ENCODE data around the gene BLTP2. TPM values are rescaled to one million over a fixed set of nuclear protein-coding genes. Genes with fewer than 3 reads are reported as not detected.

The BLTP2 gene
- total RNA-seq, 2 experiments from 2014 or later = 137 to 140 TPM

GRCh38 chr17:28626818-28627217, 18.1 kb downstream of the BLTP2 start:
- Mint-ChIP-seq H3K4me1 (ENCODE audit: low read depth) (peaks cover 3% of the 10 kb centered on the region), H3K27ac (no peak overlapping the region), H3K27me3 (no peaks in the 10 kb centered on the region), H3K36me3 (ENCODE audit: low read depth) (peaks cover 53% of the 10 kb centered on the region), H3K9me3 (no peaks in the 10 kb centered on the region), H3K4me3 (no peak overlapping the region)
- intact Hi-C loops (cut with micrococcal nuclease) = no loop called here
- DNase-seq (no peak), ATAC-seq (no peak)
- ChIA-PET POLR2A (interaction anchor here (1.9 kb wide), 1 partner anchor 18 kb away, joined by 5 read pairs; the partner anchor contains the start of gene BLTP2), CTCF (no interaction called here)
- TF ChIP-seq CTCF (IDR thresholded peaks at IDR 0.05) = no peak

GRCh38 chr17:28624148-28624547, 20.8 kb downstream of the BLTP2 start:
- Mint-ChIP-seq H3K27me3 (no peaks in the 10 kb centered on the region), H3K36me3 (ENCODE audit: low read depth) (peaks cover 61% of the 10 kb centered on the region), H3K9me3 (no peaks in the 10 kb centered on the region), H3K4me1 (ENCODE audit: low read depth) (peaks cover 3% of the 10 kb centered on the region), H3K27ac (no peak overlapping the region), H3K4me3 (no peak overlapping the region)
- ChIA-PET POLR2A (interaction anchor here (1.1 to 1.9 kb wide), 6 partner anchors 12 to 40 kb away, joined by 3 to 8 read pairs (median 4); partner anchors contain the start of genes BLTP2 and SPAG5), CTCF (interaction anchor here (0.7 to 2.8 kb wide), 4 partner anchors 11 to 23 kb away, joined by 3 to 11 read pairs (median 4); no protein-coding TSS in a partner anchor)
- intact Hi-C loops (cut with micrococcal nuclease) = no loop called here
- DNase-seq = no peak
- no peak for ATAC-seq
- TF ChIP-seq CTCF (IDR thresholded peaks at IDR 0.05) = no peak

GRCh38 chr17:28623696-28624095, 21.3 kb downstream of the BLTP2 start:
- Mint-ChIP-seq H3K36me3 (ENCODE audit: low read depth) (peaks cover 62% of the 10 kb centered on the region), H3K27ac (no peak overlapping the region), H3K9me3 (no peaks in the 10 kb centered on the region), H3K4me1 (ENCODE audit: low read depth) (peaks cover 3% of the 10 kb centered on the region), H3K4me3 (no peak overlapping the region), H3K27me3 (no peaks in the 10 kb centered on the region)
- ATAC-seq (no peak), DNase-seq (no peak)
- intact Hi-C loops (cut with micrococcal nuclease) = no loop called here
- TF ChIP-seq CTCF (IDR thresholded peaks at IDR 0.05) = no peak
- ChIA-PET CTCF (interaction anchor here (0.7 to 2.8 kb wide), 3 partner anchors 12 to 23 kb away, joined by 3 to 11 read pairs (median 6); no protein-coding TSS in a partner anchor), POLR2A (interaction anchor here (0.9 to 1.9 kb wide), 7 partner anchors 11 to 63 kb away, joined by 3 to 8 read pairs (median 4); partner anchors contain the start of genes BLTP2 and SPAG5)

GRCh38 chr17:28622186-28622585, 22.8 kb downstream of the BLTP2 start:
- no peak for ATAC-seq
- Mint-ChIP-seq H3K27me3 (no peaks in the 10 kb centered on the region), H3K4me3 (no peak overlapping the region), H3K4me1 (ENCODE audit: low read depth) (peaks cover 3% of the 10 kb centered on the region), H3K9me3 (no peaks in the 10 kb centered on the region), H3K36me3 (ENCODE audit: low read depth) (peaks cover 59% of the 10 kb centered on the region), H3K27ac (no peak overlapping the region)
- intact Hi-C loops (cut with micrococcal nuclease) = no loop called here
- CTCF ChIA-PET = interaction anchor here (1.1 to 1.3 kb wide), 3 partner anchors 9 to 205 kb away, joined by 3 to 4 read pairs (median 3); partner anchors contain the start of gene BLTP2
- POLR2A ChIA-PET = interaction anchor here (0.6 to 1.6 kb wide), 5 partner anchors 11 to 42 kb away, joined by 3 to 7 read pairs (median 3); no protein-coding TSS in a partner anchor
- DNase-seq = no peak
- TF ChIP-seq CTCF (IDR thresholded peaks at IDR 0.05) = no peak

GRCh38 chr17:28620010-28620409, 24.9 kb downstream of the BLTP2 start:
- Mint-ChIP-seq H3K27ac (no peak overlapping the region), H3K36me3 (ENCODE audit: low read depth) (peaks cover 57% of the 10 kb centered on the region), H3K4me1 (ENCODE audit: low read depth) (no peaks in the 10 kb centered on the region), H3K9me3 (no peaks in the 10 kb centered on the region), H3K27me3 (no peaks in the 10 kb centered on the region), H3K4me3 (no peak overlapping the region)
- intact Hi-C loops (cut with micrococcal nuclease) = no loop called here
- no peak for TF ChIP-seq CTCF (IDR thresholded peaks at IDR 0.05)
- CTCF ChIA-PET = interaction anchor here (1.2 to 1.4 kb wide), 2 partner anchors 28 to 49 kb away, joined by 3 to 4 read pairs; partner anchors contain the start of gene PIGS
- ATAC-seq = no peak
- DNase-seq = no peak
- POLR2A ChIA-PET = interaction anchor here (0.8 to 2.1 kb wide), 4 partner anchors 8 to 25 kb away, joined by 3 to 7 read pairs (median 4); partner anchors contain the start of gene BLTP2

Measured in activated CD8-positive, alpha-beta T cell treated with anti-CD3 and anti-CD28 coated beads for 36 hours (primary cell).